ENCODE results near the gene IFI35. TPM values are rescaled to one million over a fixed set of nuclear protein-coding genes. Genes with fewer than 3 reads are reported as not detected.
A peak's percentile ranks its signal among the peaks of the same experiment; 100 is the strongest.
"Not testable (repeated sequence)": the region's sequence is repeated elsewhere in the genome, so short reads cannot be mapped to it uniquely, and the experiment has no call there.

IFI35 gene
- total RNA-seq, 1 donor from 2014 or later, result 18.5 TPM

DNA sequence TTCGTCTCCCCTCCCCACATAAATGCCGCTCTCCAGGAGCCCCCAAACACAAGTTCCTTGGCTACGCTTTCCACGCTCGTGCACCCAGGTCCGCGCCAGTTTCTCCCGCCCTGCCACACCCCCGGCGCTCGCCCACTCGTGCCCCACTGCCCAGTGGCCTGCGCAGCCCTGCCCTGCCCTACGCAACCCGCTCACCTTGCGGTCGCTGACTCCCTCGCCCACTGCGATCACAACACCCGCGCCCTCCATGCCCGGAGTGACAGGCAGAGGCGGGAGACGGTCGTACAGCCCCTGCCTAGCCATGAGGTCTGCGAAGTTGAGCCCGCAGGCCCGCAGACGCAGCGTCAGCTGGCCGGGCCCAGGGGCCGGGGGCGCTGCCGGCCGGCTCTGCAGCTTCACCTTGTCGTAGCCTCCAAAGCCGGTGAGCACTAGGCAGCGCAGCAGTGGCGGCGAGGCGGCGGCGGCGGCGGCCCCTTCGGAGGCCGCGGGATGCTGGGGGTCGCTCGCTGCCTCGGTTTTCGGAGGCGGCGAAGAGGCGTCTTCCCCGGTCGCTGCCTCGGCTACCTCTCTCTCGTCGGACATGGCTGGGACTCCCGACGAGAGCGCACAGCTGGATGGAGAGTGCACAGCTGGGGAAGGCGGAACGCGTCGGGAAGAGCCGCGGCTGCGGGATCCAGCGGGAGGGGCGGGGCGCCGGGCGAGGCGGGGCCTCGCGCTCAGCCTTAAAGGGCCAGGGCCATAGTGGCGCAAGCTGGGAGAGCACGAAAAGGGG lies 15.3 kb downstream of the IFI35 start, which contains the start of gene VAT1:
Gene VAT1 (minus strand): TSS at position 645 of the 772 bp plus-strand sequence. CDS start 63 bp downstream, at position 582.
- DNase-seq (ENCODE audit: low read depth), result peak; percentile 88

DNA sequence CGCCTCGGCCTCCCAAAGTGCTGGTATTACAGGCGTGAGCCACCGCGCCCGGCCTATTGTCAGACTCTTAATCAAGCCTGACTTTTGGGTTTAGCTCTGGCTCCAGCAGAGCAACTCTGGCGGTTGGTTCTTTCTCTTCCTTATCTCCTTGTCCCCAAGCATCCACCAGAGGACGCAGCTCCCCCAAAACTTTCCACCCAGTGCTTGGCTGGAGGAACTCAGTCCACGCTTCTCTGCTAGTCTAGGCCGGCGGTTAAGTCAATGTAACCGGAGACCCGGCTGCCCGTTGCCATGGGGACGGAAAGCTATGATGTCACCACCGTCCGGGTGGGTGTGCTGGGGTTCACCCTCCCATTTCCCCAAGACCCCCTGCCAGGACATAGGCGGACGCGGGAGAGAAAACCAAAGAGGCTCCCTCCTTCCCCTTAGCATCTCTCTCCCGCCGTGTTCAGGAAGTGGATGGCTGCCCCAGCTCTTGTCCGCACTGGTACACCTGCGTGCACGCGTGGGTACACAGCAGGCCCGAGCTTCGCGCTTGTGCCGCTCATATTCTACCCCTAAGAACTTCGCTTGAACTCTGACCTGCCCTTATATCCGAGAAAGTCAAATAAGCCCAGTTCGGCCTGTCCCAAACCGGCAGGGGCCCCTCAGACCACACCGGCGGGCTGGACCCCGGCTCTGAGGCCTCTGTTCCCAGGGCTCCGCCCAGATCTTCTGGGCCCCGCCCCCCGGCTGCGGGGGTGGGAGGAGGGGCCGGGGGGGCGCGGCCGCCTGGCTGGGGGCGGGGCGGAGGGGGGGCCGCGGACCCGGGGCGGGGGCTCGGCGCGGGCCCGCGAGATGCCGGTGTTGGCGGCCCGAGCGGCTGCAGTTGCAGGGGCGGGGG lies 18.1 kb downstream of the IFI35 start, which contains the start of gene RND2:
Gene RND2 (plus strand): TSS at position 825 of the 883 bp plus-strand sequence. CDS start 117 bp downstream, outside the sequence.
- peak; percentile 97 for DNase-seq (ENCODE audit: low read depth)

DNA sequence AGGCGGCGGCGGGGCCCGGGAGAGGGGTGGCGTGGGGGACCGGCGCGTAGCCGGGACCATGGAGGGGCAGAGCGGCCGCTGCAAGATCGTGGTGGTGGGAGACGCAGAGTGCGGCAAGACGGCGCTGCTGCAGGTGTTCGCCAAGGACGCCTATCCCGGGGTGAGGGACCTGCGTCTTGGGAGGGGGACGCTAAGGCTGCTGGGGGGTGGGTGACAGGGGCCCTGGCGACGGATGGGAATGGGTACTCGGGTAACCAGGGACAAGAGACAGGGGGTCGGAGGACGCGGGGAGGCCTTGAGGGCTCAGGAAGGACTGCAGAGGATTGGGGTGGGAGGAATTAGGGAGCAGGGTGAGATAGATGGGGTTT lies 18.7 kb downstream of the IFI35 start:
- no peak for DNase-seq (ENCODE audit: low read depth)

DNA sequence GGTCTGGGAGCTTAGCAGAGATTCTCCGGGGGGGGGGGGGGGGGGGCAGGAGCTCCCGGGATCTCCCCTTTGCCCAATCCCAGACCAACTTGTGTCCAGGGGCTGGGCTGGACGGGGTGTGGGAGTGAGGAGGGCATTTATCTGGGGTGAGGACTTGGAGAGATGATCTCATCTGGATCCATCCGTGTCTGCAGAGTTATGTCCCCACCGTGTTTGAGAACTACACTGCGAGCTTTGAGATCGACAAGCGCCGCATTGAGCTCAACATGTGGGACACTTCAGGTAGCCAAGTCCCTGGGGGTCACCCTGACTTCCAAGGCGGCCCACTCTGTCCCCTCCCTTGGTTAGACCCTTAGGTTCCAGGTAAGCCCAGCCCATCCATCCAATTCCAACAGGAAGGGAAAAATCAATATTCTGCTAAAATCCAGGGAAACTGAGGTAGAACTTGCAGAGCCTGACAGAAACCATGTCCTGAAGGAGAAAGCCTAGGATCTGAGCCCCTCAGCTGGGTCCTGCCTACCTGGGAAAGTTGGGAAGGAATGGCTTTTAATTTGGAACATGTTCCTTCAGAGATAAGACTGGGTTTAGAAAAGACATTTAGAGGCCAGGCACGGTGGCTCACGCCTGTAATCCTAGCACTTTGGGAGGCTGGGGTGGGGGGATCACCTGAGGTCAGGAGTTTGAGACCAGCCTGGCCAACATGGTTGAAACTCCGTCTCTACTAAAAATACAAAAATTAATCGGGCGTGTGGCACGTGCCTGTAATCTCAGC lies 19.4 kb downstream of the IFI35 start:
- DNase-seq (ENCODE audit: low read depth), result no peak

DNA sequence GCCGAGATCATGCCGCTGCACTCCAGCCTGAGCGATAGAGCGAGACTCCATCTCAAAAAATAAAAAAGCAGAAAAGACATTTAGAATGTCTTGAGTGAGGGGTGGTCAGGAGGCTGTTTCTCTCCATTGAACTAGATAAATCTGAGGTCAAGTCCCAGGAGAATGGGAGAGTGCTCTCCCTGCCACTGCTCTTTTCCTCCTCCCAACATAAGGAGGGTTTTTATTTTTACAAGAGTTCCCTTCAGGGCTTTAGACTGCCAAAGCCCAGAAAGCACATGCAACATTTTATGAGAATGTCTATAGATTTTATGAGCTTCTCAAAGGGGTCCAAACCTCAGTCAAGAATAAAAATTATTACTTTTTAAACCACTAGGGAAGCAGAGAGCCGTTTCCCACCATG lies 20.0 kb downstream of the IFI35 start:
- no peak for DNase-seq (ENCODE audit: low read depth)

DNA sequence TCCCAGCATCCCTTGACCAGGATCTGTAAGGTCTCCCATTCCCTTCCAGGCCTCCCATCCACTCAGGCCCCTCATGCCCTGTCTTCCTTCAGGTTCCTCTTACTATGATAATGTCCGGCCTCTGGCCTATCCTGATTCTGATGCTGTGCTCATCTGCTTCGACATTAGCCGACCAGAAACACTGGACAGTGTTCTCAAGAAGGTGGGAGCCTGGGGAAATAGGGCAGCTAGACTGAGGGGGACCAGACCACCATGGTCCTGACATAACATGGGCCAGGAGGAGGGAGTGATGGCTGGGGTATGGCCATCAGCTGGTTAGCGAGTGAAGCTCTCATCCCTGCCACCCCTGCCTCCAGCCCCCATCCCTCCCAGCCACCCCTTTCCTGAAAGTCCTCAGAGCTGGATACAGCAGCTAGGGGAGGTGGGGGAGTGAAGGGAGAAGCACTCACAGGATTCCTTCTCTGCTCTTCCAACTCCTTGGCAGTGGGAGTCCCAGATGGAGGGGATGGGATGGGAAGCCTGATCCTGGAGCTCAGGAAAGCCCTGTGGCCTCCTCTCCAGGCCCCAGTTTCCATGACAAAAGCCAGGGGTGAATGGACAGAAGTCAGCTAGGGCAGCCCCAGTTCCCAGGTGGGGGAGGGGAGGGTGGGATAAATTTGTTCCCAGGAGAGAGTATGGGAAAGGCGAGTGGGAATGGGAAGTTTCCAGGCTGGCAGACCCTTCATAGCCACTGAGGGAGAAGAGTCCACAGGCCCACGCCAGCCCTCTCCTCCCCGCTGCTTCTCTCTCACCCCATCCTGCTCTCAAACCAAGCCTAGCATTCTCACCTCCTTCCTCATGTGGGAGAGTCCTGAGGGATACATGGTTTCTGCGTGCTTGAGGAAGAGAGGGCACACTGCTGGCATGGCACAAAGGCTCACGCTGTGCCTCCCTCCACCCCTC lies 20.8 kb downstream of the IFI35 start:
- no peak for DNase-seq (ENCODE audit: low read depth)

DNA sequence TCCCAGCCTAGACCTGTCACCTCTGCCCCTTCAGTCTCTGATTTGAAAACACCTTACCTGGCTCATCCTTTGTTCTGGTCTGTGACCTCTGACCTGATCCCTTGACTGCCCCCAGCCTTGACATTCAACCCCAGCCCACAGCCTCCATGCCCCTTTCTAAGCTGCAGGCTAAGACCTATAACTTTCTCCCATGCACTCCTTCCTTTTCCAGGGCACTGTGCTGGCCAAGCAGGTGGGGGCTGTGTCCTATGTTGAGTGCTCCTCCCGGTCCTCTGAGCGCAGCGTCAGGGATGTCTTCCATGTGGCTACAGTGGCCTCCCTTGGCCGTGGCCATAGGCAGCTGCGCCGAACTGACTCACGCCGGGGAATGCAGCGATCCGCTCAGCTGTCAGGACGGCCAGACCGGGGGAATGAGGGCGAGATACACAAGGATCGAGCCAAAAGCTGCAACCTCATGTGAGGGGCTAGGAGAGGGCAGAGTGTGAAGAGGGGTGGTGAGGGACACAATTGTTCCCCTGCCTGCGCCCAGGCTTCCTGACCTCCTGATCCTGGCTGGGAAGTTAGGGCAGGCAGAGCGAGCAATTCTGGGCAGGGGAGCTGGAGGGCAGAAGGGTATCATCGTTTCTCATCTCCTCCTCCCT lies 21.8 kb downstream of the IFI35 start:
- peak; percentile 96 for DNase-seq (ENCODE audit: low read depth)

DNA sequence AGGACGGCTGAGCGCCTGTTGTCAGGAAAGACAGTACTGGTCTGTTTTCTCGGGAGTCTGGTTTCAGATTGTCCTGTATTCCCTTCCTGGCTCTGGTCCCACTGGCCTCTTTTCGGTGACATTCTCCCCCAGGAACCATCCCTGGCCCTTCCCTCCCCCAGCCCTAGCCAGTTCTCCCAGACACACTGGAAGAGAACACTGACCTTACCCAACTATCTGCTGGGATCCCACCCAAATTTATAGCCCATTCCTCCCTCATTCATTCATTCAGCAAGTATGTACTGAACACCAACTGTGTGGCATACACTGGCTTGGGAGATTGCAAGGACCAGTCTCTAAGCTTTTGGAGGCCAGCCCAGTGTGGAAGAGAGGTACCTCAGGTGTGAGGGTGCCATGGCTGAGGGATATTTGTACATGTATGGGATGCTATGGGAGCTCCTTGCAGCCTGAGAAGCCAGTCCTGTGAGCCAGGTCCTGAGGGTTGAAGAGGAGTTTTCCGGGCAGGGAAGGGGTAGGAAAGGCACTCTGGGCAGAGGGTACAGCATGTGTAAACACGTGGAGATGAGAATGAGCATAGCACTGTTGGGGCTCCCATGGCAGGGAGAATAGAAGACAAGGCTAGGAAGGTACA lies 23.7 kb downstream of the IFI35 start:
- no peak for DNase-seq (ENCODE audit: low read depth)

DNA sequence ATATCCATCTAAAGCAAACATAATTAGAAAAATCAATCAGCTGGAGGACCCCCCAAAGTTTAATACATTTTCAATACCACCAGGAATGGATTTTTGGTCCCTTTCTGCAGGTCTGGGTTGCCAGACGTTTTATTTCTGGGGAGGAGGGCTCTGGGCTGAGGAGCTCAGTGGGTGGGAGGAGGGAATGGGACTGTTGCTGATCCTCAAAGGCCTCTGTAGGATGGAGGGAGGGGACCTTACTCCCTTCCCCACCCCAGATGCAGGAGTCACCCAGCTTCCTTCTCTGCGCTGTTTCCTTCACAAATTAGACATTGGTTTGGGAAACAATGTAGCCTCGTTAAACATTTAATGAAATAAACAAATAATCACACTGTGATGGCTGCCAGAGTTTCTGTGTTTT lies 25.1 kb downstream of the IFI35 start:
- DNase-seq (ENCODE audit: low read depth), result no peak

DNA sequence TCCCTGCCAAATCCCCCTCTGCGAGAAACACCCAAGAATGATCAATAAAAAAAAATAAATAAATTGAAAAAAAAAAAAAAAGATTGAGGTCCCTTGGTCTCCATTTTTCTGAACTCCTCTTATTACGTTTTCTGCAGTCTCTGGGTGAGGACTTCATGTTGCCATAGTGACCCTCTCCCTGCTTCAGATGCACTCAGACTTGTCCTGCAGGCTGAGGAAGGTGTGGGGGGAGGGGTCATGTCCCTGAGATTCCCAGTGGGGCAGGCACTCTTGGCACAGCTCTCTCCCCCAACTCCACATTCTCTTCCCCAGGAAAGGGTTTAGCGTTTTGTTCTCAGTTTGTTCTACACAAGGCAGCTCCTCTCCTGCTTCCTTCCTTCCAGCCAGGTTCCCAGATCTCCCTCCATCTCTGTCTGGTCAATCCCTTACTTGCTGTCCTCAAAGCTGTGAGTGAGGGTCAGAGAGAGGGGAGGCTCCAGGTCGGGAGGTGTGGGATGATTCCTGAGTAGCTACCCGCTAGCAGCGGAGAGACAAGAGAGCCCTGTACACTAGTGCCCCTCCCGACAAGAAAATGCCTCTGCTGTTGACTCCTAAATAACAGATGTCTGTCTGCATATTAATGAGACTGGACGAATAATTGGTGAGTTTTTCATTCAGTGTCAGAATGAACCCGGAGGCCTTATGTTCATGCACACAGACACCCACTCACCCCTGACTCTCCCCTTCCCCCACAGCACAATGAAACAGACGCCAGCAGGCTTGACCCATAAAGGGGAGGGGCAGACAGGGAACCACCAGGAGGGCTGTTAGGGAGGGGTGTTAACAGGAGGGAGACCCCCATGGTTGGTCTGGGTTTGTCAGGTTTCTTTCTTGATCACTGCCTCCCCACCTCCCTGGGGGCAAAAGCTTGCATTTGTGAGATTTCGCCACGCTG lies 27.6 kb downstream of the IFI35 start:
- DNase-seq (ENCODE audit: low read depth), result no peak

DNA sequence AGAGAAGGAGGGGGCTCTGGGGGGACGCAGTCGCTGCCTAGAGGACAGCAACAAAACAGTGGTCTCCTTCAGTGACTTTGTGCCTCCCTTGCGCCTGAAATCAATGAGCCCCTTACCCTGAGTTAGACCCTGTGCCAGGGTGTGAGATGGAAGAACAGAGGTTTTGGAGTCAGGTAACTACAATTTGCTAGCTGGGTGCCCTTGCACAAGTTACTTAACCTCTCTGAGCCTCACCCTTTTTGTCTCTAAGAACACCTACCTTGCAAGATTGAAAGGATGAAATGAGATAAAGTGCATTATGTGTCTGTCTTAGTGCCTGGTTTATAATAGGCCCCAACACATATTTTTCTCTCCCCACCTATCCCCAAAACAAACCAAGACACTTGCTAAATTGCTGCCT lies 28.3 kb downstream of the IFI35 start:
- no peak for DNase-seq (ENCODE audit: low read depth)

DNA sequence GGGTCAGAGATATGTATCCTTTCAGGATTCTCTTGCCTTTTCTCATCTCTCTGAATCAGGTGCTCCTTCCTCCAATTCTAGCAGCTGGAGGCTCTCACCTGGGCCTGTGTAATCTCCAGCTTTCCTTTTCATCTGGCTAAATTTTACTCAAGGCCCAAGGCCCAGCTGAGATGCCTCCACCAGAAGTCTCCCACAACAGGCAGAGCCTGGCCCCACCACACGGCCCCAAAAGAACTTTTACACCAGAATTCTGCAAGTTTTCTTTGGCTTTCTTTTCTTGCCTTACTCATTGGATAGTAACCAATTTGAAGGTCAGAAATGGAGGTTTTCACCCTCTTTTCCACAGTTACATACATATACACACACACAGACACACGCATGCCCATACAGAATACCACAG lies 33.1 kb downstream of the IFI35 start:
- DNase-seq (ENCODE audit: low read depth), result no peak

DNA sequence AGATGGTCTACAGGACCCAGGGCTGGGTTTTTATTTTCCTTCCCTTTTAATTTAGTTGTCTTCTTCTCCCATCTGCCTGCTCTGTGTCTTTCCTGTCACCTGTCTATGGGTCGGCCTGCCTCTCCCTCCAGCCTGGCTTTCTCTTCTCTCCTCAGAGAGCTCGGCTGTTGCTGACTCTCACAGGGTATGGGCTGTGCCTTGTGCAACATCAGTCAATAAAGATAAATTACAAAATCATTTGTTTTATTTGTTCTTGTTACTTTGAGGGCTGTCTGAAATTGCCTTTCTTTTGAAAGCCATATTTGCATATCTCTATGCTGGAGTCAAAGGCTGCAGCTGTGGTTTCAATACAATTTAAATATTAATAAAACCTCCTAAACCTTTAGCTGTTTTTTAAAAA lies 34.1 kb downstream of the IFI35 start:
- no peak for DNase-seq (ENCODE audit: low read depth)

DNA sequence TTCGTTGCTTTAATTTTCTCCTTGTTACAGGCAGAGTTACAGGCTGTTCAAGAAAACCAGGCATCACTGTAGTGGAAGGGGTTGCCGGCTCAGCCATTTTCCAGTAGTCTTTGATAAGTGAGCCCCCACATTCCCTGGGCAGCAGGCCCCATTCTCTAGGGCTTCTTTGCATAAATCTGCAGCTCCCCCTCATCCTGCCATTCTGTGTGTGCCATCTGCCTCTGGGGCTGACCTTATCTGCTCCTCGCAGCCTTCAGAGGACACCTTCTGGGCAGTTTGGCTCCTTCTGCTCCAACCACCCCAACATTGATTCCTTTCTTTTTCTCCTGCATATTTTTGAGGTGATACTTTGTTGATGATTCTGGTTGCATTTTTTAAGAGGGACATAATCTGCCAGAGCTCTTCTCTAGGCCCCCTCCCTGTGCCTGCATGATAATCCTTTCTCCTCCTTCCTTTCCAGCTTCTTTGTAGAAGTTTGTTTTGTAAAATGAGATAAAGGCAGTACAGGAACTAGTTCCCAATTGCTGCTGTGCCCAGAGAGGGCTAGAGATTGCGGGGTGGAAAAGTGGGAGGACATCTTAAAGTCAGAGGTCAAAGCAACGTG lies 35.5 kb downstream of the IFI35 start:
- DNase-seq (ENCODE audit: low read depth), result no peak

DNA sequence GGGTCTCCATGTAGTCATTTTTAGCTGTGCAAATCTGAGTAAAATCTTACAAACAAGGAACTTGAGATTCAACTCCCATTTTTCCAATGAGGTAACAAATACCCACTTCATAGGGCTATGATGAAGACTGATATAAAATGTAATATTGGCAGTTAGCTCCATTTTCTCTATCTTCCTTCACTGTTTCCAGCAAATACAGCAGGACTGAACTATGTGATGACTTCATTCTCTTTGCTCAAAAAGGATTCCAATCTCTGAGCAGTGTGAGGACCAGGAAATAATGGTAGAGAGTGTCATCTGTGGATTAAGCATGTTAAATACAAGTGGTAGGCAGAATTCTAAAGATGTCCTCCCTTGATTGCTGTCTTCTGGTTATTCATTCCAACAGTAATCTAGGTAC lies 36.7 kb downstream of the IFI35 start:
- DNase-seq (ENCODE audit: low read depth), result no peak

DNA sequence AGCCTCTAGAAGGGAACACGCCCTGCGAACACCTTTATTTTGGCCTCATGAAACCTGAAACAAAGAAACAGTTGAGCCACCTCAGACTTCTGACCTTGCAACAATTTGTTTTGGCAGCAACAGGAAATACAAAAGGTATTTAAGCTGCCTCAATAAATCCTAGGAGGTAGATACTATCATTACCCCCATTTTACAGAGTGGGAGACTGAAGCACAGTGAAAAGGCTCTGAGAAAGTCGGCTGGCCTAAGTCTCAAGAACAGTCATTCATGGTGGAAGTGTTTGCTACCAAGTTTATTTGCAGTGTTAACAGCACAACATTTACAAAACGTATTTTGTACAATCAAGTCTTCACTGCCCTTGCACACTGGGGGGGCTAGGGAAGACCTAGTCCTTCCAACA lies 37.4 kb downstream of the IFI35 start:
- DNase-seq (ENCODE audit: low read depth), result no peak

DNA sequence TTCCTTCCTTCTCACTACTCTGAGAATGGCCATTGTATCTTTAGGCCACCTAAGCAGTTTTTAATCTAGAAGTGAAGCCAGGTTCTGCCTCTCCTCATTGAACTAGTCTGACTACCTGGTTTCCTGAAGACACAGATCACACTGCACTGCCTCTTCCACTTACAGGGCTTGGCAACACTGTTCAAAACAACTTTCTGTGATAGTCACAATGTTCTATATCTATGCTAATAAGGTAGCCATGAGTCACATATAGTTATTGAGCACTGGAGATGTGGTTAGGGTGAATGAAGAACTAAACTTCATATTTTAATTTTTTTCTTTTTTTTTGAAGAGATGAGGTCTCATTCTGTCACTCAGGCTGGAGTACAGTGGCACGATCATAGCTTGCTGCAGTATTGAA lies 45.4 kb downstream of the IFI35 start:
- DNase-seq (ENCODE audit: low read depth), result no peak

DNA sequence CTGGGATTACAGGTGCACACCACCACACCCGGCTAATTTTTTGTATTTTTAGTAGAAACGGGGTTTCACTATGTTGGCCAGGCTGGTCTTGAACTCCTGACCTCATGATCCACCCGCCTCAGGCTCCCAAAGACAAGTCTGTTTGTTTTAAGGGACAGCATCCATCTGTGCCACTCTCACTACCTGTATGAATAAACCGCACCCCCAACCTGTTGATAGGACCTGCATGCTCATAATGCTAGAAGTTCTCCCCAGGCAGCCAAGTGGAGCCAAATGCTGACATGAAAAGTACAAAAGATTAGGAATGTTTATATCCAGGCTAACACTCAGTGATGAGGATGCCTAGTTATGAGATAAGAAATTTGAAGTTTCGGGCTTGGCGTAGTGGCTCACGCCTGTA lies 46.4 kb downstream of the IFI35 start:
- not testable (repeated sequence) for DNase-seq (ENCODE audit: low read depth)

Measured in myocyte (in vitro differentiated cells).